Rectal smooth muscle tissue (tissue), 1 donor: ENCODE results near the gene ASIC5.

Source experiments
- H3K27ac ChIP-seq: one replicate; pipeline ENCODE4 v1.7.0; 2013; ENCODE audit warnings: low read depth, low read length, inconsistent platforms
- H3K27me3 ChIP-seq: one replicate; pipeline ENCODE4 v1.7.0; 2013; ENCODE audit warnings: low read length; ENCODE audit not compliant: control insufficient read depth, insufficient read depth
- H3K36me3 ChIP-seq: one replicate; pipeline ENCODE4 v1.7.0; 2013; ENCODE audit warnings: low read length; ENCODE audit not compliant: control insufficient read depth, insufficient read depth
- H3K4me1 ChIP-seq: one replicate; pipeline ENCODE4 v1.7.0; 2013; ENCODE audit warnings: low read length; ENCODE audit not compliant: control insufficient read depth, insufficient read depth
- H3K4me3 ChIP-seq: one replicate; pipeline ENCODE4 v1.7.0; 2013; ENCODE audit warnings: low read length
- H3K9ac ChIP-seq: one replicate; pipeline ENCODE4 v1.7.0; 2013; ENCODE audit warnings: low read length

Gene ASIC5

GRCh38 chr4:155866177-155866576 lies at the start of gene ASIC5:
Gene ASIC5, minus strand, starts transcription at chr4:155866277. Its CDS starts 51 bp downstream, at chr4:155866226.
- H3K36me3 ChIP-seq = no peaks in the 10 kb centered on the region
- H3K9ac ChIP-seq = no peak within 1 kb of the TSS
- no peak within 1 kb of the TSS for H3K4me3 ChIP-seq
- no peak within 1 kb of the TSS for H3K27ac ChIP-seq
- H3K4me1 ChIP-seq = no peaks in the 10 kb centered on the region
- H3K27me3 ChIP-seq = no peaks in the 10 kb centered on the region

GRCh38 chr4:155914782-155915181 lies 48.7 kb upstream of the ASIC5 start:
- Histone ChIP-seq H3K4me1 (no peaks in the 10 kb centered on the region), H3K27me3 (no peaks in the 10 kb centered on the region), H3K4me3 (no peak overlapping the region), H3K9ac (no peak overlapping the region), H3K27ac (no peak overlapping the region), H3K36me3 (no peaks in the 10 kb centered on the region)

GRCh38 chr4:155911905-155912304 lies 45.8 kb upstream of the ASIC5 start:
- no peak overlapping the region for H3K27ac ChIP-seq
- no peak overlapping the region for H3K9ac ChIP-seq
- no peaks in the 10 kb centered on the region for H3K4me1 ChIP-seq
- no peak overlapping the region for H3K4me3 ChIP-seq
- H3K36me3 ChIP-seq = no peaks in the 10 kb centered on the region
- H3K27me3 ChIP-seq = no peaks in the 10 kb centered on the region

- no peaks in the 10 kb centered on the region for H3K4me1 ChIP-seq
- H3K27me3 ChIP-seq = no peaks in the 10 kb centered on the region
- H3K27ac ChIP-seq = no peak overlapping the region
- no peak overlapping the region for H3K9ac ChIP-seq
- H3K4me3 ChIP-seq = no peak overlapping the region
- no peaks in the 10 kb centered on the region for H3K36me3 ChIP-seq
Observed at GRCh38 chr4:155909615-155910226, 43.6 kb upstream of the ASIC5 start.

- no peak overlapping the region for H3K4me3 ChIP-seq
- no peaks in the 10 kb centered on the region for H3K36me3 ChIP-seq
- H3K4me1 ChIP-seq = no peaks in the 10 kb centered on the region
- H3K27me3 ChIP-seq = no peaks in the 10 kb centered on the region
- no peak overlapping the region for H3K9ac ChIP-seq
- no peak overlapping the region for H3K27ac ChIP-seq
Observed at GRCh38 chr4:155908187-155909139, 42.4 kb upstream of the ASIC5 start.

- Histone ChIP-seq H3K9ac (no peak overlapping the region), H3K27me3 (no peaks in the 10 kb centered on the region), H3K36me3 (no peaks in the 10 kb centered on the region), H3K27ac (no peak overlapping the region), H3K4me1 (no peaks in the 10 kb centered on the region), H3K4me3 (no peak overlapping the region)
Observed at GRCh38 chr4:155907556-155907955, 41.5 kb upstream of the ASIC5 start.

- Histone ChIP-seq H3K9ac (no peak overlapping the region), H3K27ac (no peak overlapping the region)
Observed at GRCh38 chr4:155906554-155907247, 40.6 kb upstream of the ASIC5 start.

GRCh38 chr4:155904331-155904730 lies 38.3 kb upstream of the ASIC5 start:
- H3K9ac ChIP-seq = no peak overlapping the region
- H3K36me3 ChIP-seq = no peaks in the 10 kb centered on the region
- no peaks in the 10 kb centered on the region for H3K4me1 ChIP-seq
- no peaks in the 10 kb centered on the region for H3K27me3 ChIP-seq
- H3K27ac ChIP-seq = no peak overlapping the region
- no peak overlapping the region for H3K4me3 ChIP-seq

More at GRCh38 chr4:155906554-155907247, 40.6 kb upstream of the ASIC5 start:
- no peaks in the 10 kb centered on the region for H3K4me1 ChIP-seq
- H3K36me3 ChIP-seq = no peaks in the 10 kb centered on the region
- H3K27me3 ChIP-seq = no peaks in the 10 kb centered on the region
- H3K4me3 ChIP-seq = no peak overlapping the region

- H3K27me3 ChIP-seq = no peaks in the 10 kb centered on the region
- H3K27ac ChIP-seq = no peak within 1 kb of the TSS
- no peaks in the 10 kb centered on the region for H3K4me1 ChIP-seq
- no peak within 1 kb of the TSS for H3K4me3 ChIP-seq
- no peak within 1 kb of the TSS for H3K9ac ChIP-seq
- H3K36me3 ChIP-seq = no peaks in the 10 kb centered on the region
Observed at GRCh38 chr4:155903453-155903852, 37.4 kb upstream of the ASIC5 start, which contains the start of gene TDO2. Gene TDO2, plus strand, starts transcription at chr4:155903696. Its CDS starts 63 bp downstream, at chr4:155903759.

GRCh38 chr4:155901013-155901412 lies 34.9 kb upstream of the ASIC5 start:
- H3K27ac ChIP-seq = no peak overlapping the region
- no peak overlapping the region for H3K9ac ChIP-seq
- no peaks in the 10 kb centered on the region for H3K4me1 ChIP-seq
- H3K36me3 ChIP-seq = no peaks in the 10 kb centered on the region
- no peaks in the 10 kb centered on the region for H3K27me3 ChIP-seq
- H3K4me3 ChIP-seq = no peak overlapping the region

- no peak overlapping the region for H3K9ac ChIP-seq
- no peaks in the 10 kb centered on the region for H3K4me1 ChIP-seq
- H3K27me3 ChIP-seq = no peaks in the 10 kb centered on the region
- no peak overlapping the region for H3K27ac ChIP-seq
- H3K36me3 ChIP-seq = no peaks in the 10 kb centered on the region
- no peak overlapping the region for H3K4me3 ChIP-seq
Observed at GRCh38 chr4:155900381-155900780, 34.3 kb upstream of the ASIC5 start.

GRCh38 chr4:155899891-155900290 lies 33.8 kb upstream of the ASIC5 start:
- Histone ChIP-seq H3K9ac (no peak overlapping the region), H3K4me1 (no peaks in the 10 kb centered on the region), H3K27me3 (no peaks in the 10 kb centered on the region), H3K4me3 (no peak overlapping the region), H3K27ac (no peak overlapping the region), H3K36me3 (no peaks in the 10 kb centered on the region)
